ENCODE results near the gene CLEC19A.

The CLEC19A gene

DNA sequence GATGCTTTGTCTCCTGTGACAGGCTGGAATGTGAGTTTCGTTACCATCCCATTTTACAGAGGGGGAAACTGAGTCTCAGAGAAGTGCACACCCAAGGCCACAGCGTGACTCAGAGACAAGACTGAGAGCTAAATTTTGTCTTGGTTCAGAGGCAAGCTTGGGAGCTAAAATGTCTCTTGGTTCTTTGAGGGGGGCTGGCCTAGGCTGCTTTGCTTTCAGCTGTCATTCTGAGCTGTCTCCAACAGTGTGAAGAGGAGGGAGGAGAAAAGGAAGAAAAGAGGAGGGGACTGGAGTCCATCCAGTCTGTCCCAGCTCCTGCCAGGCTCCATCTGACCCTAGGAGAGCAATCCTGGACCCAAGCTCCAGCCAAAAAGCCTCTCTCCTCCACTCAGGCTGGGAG is at the start of gene CLEC19A:
CLEC19A (plus strand) TSS at position 301 of the 400 bp plus-strand sequence. CDS start 121 bp downstream, outside the sequence.
- H3K27ac ChIP-seq (ENCODE audit: poor library complexity, severe bottlenecking) = no peak within 1 kb of the TSS
- H3K4me3 ChIP-seq (ENCODE audit: severe bottlenecking) = no peak within 1 kb of the TSS
- TF ChIP-seq, protein P1, sequence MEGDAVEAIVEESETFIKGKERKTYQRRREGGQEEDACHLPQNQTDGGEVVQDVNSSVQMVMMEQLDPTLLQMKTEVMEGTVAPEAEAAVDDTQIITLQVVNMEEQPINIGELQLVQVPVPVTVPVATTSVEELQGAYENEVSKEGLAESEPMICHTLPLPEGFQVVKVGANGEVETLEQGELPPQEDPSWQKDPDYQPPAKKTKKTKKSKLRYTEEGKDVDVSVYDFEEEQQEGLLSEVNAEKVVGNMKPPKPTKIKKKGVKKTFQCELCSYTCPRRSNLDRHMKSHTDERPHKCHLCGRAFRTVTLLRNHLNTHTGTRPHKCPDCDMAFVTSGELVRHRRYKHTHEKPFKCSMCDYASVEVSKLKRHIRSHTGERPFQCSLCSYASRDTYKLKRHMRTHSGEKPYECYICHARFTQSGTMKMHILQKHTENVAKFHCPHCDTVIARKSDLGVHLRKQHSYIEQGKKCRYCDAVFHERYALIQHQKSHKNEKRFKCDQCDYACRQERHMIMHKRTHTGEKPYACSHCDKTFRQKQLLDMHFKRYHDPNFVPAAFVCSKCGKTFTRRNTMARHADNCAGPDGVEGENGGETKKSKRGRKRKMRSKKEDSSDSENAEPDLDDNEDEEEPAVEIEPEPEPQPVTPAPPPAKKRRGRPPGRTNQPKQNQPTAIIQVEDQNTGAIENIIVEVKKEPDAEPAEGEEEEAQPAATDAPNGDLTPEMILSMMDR (IDR thresholded peaks at IDR 0.05; ENCODE audit: poor library complexity, severe bottlenecking) = no peak
- H3K36me3 ChIP-seq (ENCODE audit: low read depth) = no peaks in the 10 kb centered on the region
- no peak for ATAC-seq (ENCODE audit: low read depth)
- DNase-seq (ENCODE audit: low spot score) = no peak
- peaks cover 5% of the 10 kb centered on the region for H3K4me1 ChIP-seq (ENCODE audit: insufficient read depth, poor library complexity, severe bottlenecking)
- no peaks in the 10 kb centered on the region for H3K27me3 ChIP-seq (ENCODE audit: insufficient read depth, poor library complexity, severe bottlenecking)
- H3K9me3 ChIP-seq (ENCODE audit: severe bottlenecking) = no peaks in the 10 kb centered on the region

DNA sequence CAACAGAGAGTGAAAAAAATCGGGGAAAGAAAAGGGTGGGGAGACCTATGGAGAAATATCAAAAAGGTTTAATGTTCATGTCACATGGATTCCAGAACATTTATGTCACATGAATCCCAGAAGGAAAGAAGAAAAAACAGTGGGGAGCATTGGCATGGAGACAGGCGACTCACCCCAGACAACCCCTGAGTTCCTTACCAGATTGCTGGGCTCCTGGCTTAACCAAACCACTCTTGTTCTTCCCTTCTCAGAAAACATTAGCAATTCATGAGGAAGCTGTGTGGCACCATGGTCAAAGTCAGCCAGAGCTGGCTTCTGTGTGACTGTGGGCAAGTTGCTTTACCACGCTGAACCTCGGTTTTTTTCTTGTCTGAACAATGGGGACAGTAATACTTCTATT is 49.6 kb upstream of the CLEC19A start:
- ATAC-seq (ENCODE audit: low read depth) = no peak
- H3K9me3 ChIP-seq (ENCODE audit: severe bottlenecking) = peaks cover 2% of the 10 kb centered on the region
- H3K36me3 ChIP-seq (ENCODE audit: low read depth) = no peaks in the 10 kb centered on the region
- no peak for DNase-seq (ENCODE audit: low spot score)
- H3K4me3 ChIP-seq (ENCODE audit: severe bottlenecking) = no peak overlapping the region
- no peaks in the 10 kb centered on the region for H3K27me3 ChIP-seq (ENCODE audit: insufficient read depth, poor library complexity, severe bottlenecking)
- H3K4me1 ChIP-seq (ENCODE audit: insufficient read depth, poor library complexity, severe bottlenecking) = no peaks in the 10 kb centered on the region
- TF ChIP-seq, protein P1 (IDR thresholded peaks at IDR 0.05; ENCODE audit: poor library complexity, severe bottlenecking) = no peak
- H3K27ac ChIP-seq (ENCODE audit: poor library complexity, severe bottlenecking) = no peak overlapping the region

DNA sequence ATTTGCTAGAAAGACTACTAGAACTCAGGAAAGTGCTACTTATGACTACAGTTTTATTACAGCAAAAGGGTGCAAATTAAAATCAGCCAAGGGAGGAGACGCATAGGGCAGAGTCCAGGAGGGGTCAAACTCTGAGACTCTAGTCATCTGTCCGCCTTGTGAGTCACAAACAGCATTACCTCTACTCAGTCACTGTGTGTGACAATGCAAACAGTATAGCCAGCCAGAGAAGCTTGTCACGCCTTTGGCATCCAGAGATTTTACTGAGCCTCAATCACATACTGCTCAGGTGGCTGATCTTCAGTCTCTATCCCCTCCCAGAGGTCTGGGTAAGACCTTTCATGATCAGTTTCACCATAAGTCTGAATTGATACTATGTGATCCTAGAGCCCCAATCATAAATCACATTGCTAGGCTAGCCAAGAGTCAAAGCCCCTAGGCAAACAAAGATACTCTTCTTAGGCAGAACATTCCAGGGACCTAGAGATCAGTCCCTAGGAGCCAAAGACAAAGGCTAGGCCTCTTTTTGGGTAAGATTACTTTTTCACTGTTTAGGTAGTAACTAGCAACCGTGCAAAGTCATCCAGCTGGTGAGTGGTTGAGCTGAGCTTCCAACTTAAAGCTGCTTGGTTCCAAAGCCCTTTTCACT is 48.8 kb upstream of the CLEC19A start:
- Histone ChIP-seq H3K27ac (ENCODE audit: poor library complexity, severe bottlenecking) (no peak overlapping the region), H3K4me3 (ENCODE audit: severe bottlenecking) (no peak overlapping the region), H3K4me1 (ENCODE audit: insufficient read depth, poor library complexity, severe bottlenecking) (no peaks in the 10 kb centered on the region), H3K9me3 (ENCODE audit: severe bottlenecking) (peaks cover 2% of the 10 kb centered on the region), H3K36me3 (ENCODE audit: low read depth) (no peaks in the 10 kb centered on the region), H3K27me3 (ENCODE audit: insufficient read depth, poor library complexity, severe bottlenecking) (no peaks in the 10 kb centered on the region)
- TF ChIP-seq, protein P1 (IDR thresholded peaks at IDR 0.05; ENCODE audit: poor library complexity, severe bottlenecking) = no peak
- no peak for ATAC-seq (ENCODE audit: low read depth)
- no peak for DNase-seq (ENCODE audit: low spot score)

DNA sequence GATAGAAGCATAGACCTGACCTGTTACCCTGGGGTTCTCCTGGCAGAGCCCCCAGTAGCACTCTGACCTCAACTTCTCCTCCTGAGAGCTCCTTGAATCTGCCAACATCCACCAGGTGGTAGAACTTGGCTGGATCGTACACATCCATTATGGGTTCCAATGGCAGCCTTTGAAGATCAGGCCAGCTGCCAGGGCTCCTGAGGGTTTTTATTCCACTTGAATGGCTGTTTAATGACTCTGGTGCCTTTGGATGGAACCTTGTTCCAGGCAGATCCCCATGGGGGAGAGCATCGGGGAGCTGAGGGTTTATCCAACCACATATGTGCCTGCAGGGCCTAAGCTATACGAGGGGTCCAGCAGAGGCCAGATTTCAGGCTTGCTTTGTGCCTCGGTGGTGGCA is 47.1 kb upstream of the CLEC19A start:
- TF ChIP-seq, protein P1 (IDR thresholded peaks at IDR 0.05; ENCODE audit: poor library complexity, severe bottlenecking) = no peak
- H3K9me3 ChIP-seq (ENCODE audit: severe bottlenecking) = peaks cover 2% of the 10 kb centered on the region
- DNase-seq (ENCODE audit: low spot score) = no peak

DNA sequence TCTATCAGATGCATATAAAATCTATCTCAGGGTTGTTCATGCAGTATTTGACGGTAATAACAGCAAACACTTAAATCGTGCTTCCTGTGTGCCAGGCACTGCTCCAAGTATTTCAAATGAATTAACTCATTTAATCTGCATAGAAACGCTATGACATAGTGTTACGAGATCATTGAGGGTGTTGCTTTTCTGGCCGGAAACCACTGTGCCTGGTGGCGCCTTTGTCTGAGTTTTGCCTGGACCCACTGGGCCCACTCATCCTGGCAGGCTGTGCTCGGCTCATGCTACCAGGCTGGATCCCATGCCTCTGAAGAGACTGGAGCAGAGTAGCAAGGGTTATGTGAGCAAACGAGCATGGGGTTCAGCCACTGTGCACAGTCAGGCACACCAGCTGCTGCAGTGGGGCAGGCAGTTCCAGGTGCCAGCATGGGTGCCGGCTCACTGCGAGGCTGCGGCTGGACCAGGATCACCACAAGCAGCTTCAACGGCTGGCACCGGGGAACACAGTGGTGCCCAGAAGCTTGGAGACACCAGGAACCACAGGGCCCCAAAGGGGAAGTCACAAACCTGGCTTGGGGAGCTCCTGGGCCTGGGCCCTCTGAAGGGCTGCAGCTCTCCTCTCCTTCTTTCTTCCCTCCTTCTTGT is 45.9 kb upstream of the CLEC19A start:
- DNase-seq (ENCODE audit: low spot score) = no peak
- Histone ChIP-seq H3K9me3 (ENCODE audit: severe bottlenecking) (peaks cover 2% of the 10 kb centered on the region), H3K36me3 (ENCODE audit: low read depth) (no peaks in the 10 kb centered on the region), H3K4me1 (ENCODE audit: insufficient read depth, poor library complexity, severe bottlenecking) (no peaks in the 10 kb centered on the region), H3K27ac (ENCODE audit: poor library complexity, severe bottlenecking) (no peak overlapping the region), H3K4me3 (ENCODE audit: severe bottlenecking) (no peak overlapping the region), H3K27me3 (ENCODE audit: insufficient read depth, poor library complexity, severe bottlenecking) (no peaks in the 10 kb centered on the region)
- TF ChIP-seq, protein P1 (IDR thresholded peaks at IDR 0.05; ENCODE audit: poor library complexity, severe bottlenecking) = no peak
- ATAC-seq (ENCODE audit: low read depth) = no peak

More for the DNA sequence above, 47.1 kb upstream of the CLEC19A start:
- Histone ChIP-seq H3K36me3 (ENCODE audit: low read depth) (no peaks in the 10 kb centered on the region), H3K4me1 (ENCODE audit: insufficient read depth, poor library complexity, severe bottlenecking) (no peaks in the 10 kb centered on the region), H3K27me3 (ENCODE audit: insufficient read depth, poor library complexity, severe bottlenecking) (no peaks in the 10 kb centered on the region), H3K27ac (ENCODE audit: poor library complexity, severe bottlenecking) (no peak overlapping the region), H3K4me3 (ENCODE audit: severe bottlenecking) (no peak overlapping the region)
- no peak for ATAC-seq (ENCODE audit: low read depth)
